ENCODE results near the gene PCNX2.
"Not testable (repeated sequence)": the region's sequence is repeated elsewhere in the genome, so short reads cannot be mapped to it uniquely, and the experiment has no call there.

GRCh38 chr1:233003638-233004037, 291.9 kb downstream of the PCNX2 start:
- TF ChIP-seq POLR2A, CTCF (IDR thresholded peaks at IDR 0.05): not testable (repeated sequence)
